GM12865 (cell line): ENCODE measurements around the gene BLOC1S4.

ENCODE experiments used
- DNase-seq: peaks from one replicate; pipeline ENCODE4 v3.0.0; 2010; ENCODE audit warnings: low read depth
- H3K4me3 ChIP-seq: 2 replicates; pipeline ENCODE4 v1.5.1; 2011; ENCODE audit warnings: mild to moderate bottlenecking, low read depth, low read length, control low read depth
- TF ChIP-seq, protein P1 (sequence below): IDR thresholded peaks from 2 replicates; pipeline ENCODE4 v1.5.1; 2011; ENCODE audit warnings: low read length, control low read depth, low read depth, inconsistent platforms; ENCODE audit not compliant: insufficient read depth; ENCODE audit errors: missing control alignments

Gene BLOC1S4

DNA sequence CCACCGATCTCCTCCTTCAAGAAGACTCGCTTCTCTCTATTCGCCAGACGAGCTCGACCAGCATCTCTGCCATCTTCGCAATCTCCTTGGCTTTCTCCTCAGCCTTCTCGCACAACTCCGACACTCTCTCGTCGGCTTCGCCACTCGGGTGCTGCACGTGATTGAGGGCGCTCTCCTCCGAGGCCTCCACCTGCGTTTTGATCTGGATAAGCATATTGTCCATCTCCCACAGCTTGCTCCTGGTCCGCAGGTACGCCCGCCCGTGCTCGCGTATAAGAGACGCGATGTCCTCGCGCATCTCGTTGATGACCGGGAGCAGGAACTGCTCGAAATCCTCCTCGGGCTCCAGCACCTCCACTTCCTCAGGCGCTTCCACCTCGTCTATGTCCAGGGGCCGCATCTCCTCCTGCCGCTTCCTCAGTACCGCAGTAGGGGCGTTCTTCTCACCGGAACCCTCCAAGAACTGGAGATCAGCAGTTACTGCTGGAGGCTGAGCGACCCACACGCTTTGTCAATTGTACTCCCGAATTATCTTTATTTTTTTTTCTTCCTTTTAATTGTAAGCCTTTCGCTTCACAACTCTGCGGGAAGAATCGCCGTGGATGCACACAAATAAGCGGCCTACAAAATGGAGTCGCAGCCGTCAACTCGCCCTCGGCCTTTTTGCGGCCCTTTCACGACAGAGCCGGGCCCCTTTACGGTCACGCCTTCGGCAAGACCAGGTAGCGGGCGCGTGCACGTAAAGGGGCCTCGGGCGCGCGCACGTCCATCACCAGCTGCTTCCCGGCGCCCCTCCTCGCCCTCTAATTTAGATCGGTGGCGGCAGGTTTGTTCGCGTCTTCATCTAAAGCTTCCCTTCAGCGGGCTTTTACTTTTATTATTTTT lies 6.5 kb upstream of the BLOC1S4 start, which contains the start of gene MRFAP1L1:
Gene MRFAP1L1 (minus strand): TSS at position 636 of the 885 bp plus-strand sequence. CDS start 236 bp downstream, at position 400.
- TF ChIP-seq, protein P1, sequence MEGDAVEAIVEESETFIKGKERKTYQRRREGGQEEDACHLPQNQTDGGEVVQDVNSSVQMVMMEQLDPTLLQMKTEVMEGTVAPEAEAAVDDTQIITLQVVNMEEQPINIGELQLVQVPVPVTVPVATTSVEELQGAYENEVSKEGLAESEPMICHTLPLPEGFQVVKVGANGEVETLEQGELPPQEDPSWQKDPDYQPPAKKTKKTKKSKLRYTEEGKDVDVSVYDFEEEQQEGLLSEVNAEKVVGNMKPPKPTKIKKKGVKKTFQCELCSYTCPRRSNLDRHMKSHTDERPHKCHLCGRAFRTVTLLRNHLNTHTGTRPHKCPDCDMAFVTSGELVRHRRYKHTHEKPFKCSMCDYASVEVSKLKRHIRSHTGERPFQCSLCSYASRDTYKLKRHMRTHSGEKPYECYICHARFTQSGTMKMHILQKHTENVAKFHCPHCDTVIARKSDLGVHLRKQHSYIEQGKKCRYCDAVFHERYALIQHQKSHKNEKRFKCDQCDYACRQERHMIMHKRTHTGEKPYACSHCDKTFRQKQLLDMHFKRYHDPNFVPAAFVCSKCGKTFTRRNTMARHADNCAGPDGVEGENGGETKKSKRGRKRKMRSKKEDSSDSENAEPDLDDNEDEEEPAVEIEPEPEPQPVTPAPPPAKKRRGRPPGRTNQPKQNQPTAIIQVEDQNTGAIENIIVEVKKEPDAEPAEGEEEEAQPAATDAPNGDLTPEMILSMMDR = no peak
- H3K4me3 ChIP-seq = peak within 1 kb of the TSS; percentile 83
- DNase-seq = peak; percentile 99

DNA sequence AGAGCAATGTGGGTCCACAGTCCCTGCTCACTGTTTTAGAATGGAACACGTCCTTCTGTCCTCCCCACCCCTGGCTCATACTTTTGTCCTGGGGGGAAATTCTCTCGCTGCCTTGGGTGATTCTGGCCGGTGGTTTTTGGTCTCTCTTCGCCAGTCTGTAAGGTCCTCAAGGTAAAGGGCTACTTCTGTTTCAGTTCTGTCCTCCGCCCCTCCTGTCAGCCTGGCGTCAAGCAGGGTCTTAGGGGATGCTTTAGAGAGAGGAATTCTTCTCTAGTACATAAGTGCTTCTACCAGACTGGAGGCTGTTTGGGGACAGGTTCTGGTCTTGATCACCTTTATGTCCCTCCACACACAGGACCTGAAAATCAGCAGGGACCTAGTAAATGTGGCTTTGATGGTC lies 5.7 kb upstream of the BLOC1S4 start:
- TF ChIP-seq, protein P1 = no peak
- no peak for DNase-seq
- H3K4me3 ChIP-seq = peak overlapping the region; percentile 83

DNA sequence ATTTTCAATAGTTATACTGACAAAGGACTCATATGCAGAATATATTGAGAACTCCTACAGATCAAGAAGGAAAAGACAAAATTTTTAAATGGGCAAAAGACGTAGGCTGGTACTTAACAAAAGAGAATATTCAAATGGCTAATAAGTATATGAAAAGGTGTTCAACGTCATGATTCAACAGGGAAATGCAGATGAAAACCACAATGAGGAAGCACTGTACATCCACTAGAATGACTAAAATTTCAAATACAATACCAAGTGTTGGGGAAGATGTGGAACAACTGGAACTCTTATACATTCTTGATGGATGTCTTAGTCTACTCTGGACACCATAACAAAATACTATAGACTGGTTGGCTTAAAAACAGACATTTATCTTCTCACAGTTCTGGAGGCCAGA lies 5.0 kb upstream of the BLOC1S4 start:
- H3K4me3 ChIP-seq = no peak overlapping the region
- no peak for DNase-seq
- TF ChIP-seq, protein P1 = no peak

DNA sequence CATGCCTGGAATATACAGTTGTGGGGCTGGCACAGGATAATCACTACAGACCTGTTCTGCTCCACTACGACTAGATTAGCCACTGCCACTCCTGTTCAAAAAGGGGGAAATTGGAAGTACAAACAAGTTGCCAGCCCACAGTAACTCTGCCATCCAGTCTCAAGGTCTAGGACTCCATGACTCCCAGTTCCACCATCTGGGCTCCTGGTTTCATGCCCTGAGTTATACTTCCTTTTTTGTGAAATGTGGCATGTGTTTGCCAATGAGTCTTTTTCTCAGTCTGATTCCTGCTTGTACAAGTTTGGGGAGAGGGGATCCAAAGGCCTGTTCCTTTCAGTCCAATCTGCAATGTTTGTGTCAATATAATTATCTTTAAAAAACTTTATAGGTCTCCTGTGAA lies 1.0 kb upstream of the BLOC1S4 start:
- no peak overlapping the region for H3K4me3 ChIP-seq
- TF ChIP-seq, protein P1 = no peak
- no peak for DNase-seq

DNA sequence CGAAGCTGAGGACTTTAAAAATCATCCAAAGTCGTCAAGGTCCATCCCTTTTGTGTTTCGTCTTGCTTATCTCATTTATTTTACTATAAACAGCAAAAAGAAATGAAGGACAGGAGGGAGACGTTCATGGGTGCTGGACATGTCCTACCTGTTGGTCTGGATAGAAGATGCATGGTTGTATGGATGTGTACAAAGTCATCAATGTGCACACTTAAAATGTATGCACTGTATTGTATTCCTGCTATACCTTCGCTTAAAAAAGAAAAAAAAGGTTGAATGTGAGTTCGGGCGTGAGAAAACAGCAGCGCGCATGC lies 313 bp upstream of the BLOC1S4 start:
- DNase-seq = no peak

DNA sequence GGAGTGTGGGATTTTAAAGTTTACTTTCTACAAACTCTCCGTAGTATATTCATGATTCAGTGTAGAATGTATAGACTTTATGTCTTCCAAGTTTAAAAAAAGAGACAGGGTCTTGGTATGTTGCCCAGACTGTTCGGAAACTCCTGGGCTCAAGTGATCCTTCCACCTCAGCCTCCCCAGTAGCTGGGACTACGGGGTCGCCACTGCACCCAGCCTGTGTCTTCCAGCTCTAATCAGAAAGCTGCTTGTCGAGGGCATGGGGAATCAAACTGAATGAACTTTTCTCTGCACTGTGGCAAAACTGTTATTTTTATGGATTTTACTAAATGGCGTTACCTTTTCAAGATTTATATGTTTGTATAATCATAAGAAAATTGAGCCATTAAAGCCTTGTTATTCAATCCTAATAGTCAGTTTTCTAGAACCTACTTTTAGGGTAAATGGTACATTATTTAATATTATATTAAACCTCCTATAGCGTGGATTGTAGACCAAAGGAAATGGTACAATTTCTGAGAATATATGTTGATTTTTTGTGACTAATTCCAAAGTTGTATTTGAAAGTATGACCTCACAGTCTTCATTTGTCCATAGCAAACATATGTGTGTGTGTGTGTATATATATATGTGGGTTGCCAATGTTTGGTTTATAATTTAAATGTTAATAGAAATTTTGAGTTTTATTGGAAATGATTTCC lies 1.1 kb downstream of the BLOC1S4 start:
- DNase-seq = no peak
- TF ChIP-seq, protein P1 = no peak

More for the DNA sequence above, 313 bp upstream of the BLOC1S4 start:
- TF ChIP-seq, protein P1 = no peak
- peak overlapping the region; percentile 51 for H3K4me3 ChIP-seq

More for the DNA sequence above, 1.1 kb downstream of the BLOC1S4 start:
- H3K4me3 ChIP-seq = peak overlapping the region; percentile 66
